BLaER1 (cell line): ENCODE data around the gene FLAD1.

Experiments used
- H3K27ac ChIP-seq: shearing (Covaris generic); formaldehyde crosslinking; 2 replicates; pipeline ENCODE4 v1.8.1; 2022
- H3K27me3 ChIP-seq: shearing (Covaris generic); formaldehyde crosslinking; 2 replicates; pipeline ENCODE4 v1.8.1; 2022
- H3K36me3 ChIP-seq: shearing (Covaris generic); formaldehyde crosslinking; 2 replicates; pipeline ENCODE4 v1.8.1; 2022
- H3K4me1 ChIP-seq: shearing (Covaris generic); formaldehyde crosslinking; 2 replicates; pipeline ENCODE4 v1.8.1; 2022
- H3K4me2 ChIP-seq: shearing (Covaris generic); formaldehyde crosslinking; 2 replicates; pipeline ENCODE4 v1.8.1; 2022
- H3K4me3 ChIP-seq: shearing (Covaris generic); formaldehyde crosslinking; 2 replicates; pipeline ENCODE4 v1.8.1; 2022
- H3K9ac ChIP-seq: shearing (Covaris generic); formaldehyde crosslinking; 2 replicates; pipeline ENCODE4 v1.8.1; 2022
- H3K9me3 ChIP-seq: shearing (Covaris generic); formaldehyde crosslinking; 2 replicates; pipeline ENCODE4 v1.8.1; 2022
- H4K20me1 ChIP-seq: shearing (Covaris generic); formaldehyde crosslinking; 2 replicates; pipeline ENCODE4 v1.8.1; 2022
- Cebpa-rat ChIP-seq: shearing (Covaris generic); IDR thresholded peaks from 2 replicates; pipeline ENCODE4 v1.8.1; 2022

FLAD1 gene

DNA sequence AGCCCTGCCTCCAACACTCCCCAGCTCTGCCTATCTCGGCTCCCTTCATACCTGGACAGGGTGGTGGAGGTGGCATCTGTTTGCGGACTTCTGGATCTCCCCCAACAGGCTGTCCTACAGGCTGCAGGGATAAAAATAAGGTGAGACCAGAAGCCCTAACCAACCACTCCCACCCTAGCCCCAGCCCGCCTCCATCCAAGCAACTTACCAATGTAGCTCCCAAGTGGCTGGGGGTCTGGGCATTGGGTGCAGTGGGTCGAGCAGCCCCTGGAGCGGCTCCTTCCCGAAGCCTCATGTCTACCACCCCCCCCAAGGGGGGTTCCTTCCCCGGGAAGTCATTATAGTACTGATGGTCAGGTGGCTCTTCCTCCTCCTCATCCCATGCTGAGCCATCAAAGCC is 17.0 kb upstream of the FLAD1 start:
- Histone ChIP-seq H3K9me3 (no peaks in the 10 kb centered on the region), H3K36me3 (peaks cover 69% of the 10 kb centered on the region)
- no peak for TF ChIP-seq Cebpa-rat

DNA sequence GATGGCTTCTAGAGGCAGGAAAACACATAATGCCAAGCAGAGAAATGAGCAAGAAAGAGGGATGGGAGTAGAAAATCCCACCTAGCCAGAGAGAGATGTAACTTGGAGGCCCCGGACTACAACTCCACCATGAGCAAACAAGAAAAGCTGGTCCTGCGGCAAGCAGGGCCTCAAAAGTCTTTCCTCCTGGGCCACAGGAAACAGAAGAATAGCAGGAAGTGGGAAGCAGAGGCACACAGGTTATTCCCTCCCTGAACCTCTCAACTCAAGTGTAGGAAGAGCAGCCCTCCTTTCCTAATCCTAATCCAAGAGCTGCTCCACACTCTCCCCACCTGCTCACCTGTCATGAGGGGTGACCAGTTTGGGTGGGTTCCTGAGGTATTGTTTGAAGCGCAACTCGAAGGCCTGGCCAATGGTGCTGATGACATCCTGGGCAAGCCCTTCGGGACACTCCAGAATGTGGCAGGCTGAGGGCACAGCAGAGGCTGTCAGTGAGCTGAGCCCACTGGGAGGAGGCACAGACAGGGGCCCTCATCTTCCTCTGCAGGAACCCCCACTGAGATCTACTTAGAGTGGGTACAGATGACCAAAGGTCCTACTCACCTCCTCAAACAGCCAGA is 15.7 kb upstream of the FLAD1 start:
- Histone ChIP-seq H3K4me2 (no peak overlapping the region), H3K36me3 (peaks cover 69% of the 10 kb centered on the region), H3K9ac (peak overlapping the region; percentile 32; the same call in 1 of the 2 replicates), H4K20me1 (peaks cover 38% of the 10 kb centered on the region), H3K4me3 (no peak overlapping the region), H3K27me3 (no peaks in the 10 kb centered on the region), H3K4me1 (peaks cover 74% of the 10 kb centered on the region), H3K9me3 (no peaks in the 10 kb centered on the region), H3K27ac (0 out of 2 replicates have a peak overlapping the region, but pooled peaks have one; percentile 2)
- no peak for TF ChIP-seq Cebpa-rat

More for the DNA sequence above, 17.0 kb upstream of the FLAD1 start:
- no peak overlapping the region for H3K4me3 ChIP-seq
- H4K20me1 ChIP-seq, result peaks cover 25% of the 10 kb centered on the region; the same call in 1 of the 2 replicates
- peak overlapping the region; percentile 29; the same call in 1 of the 2 replicates for H3K9ac ChIP-seq
- H3K4me2 ChIP-seq, result no peak overlapping the region
- H3K27me3 ChIP-seq, result no peaks in the 10 kb centered on the region
- H3K27ac ChIP-seq, result no peak overlapping the region
- peaks cover 61% of the 10 kb centered on the region for H3K4me1 ChIP-seq

DNA sequence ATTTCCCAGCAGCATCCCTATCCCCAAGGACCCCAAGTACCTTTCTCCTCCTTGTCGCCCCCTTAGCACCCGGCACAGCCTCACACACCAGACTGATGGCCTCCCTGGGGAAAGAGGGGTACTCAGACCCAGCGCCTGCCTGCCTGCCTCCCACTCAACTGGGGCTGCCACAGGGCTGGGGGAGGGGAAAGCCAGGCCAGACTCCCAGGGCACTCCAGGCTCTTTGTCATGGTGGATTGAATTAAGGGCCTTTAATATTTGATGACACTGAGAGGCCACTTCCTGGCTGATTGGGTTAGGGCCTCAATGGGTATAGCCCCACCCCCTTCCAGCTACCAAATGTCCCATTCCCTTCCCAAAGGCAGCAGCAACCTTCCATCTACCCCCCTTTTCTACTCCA is 14.4 kb upstream of the FLAD1 start:
- no peak overlapping the region; the same call in 1 of the 2 replicates for H3K4me3 ChIP-seq
- no peaks in the 10 kb centered on the region for H3K27me3 ChIP-seq
- TF ChIP-seq Cebpa-rat, result no peak
- H3K36me3 ChIP-seq, result peaks cover 60% of the 10 kb centered on the region
- peaks cover 70% of the 10 kb centered on the region for H3K4me1 ChIP-seq
- peak overlapping the region; percentile 83; the same call in 1 of the 2 replicates for H3K27ac ChIP-seq
- H4K20me1 ChIP-seq, result peaks cover 48% of the 10 kb centered on the region
- H3K4me2 ChIP-seq, result peak overlapping the region; percentile 97
- peak overlapping the region; percentile 77 for H3K9ac ChIP-seq
- no peaks in the 10 kb centered on the region for H3K9me3 ChIP-seq

DNA sequence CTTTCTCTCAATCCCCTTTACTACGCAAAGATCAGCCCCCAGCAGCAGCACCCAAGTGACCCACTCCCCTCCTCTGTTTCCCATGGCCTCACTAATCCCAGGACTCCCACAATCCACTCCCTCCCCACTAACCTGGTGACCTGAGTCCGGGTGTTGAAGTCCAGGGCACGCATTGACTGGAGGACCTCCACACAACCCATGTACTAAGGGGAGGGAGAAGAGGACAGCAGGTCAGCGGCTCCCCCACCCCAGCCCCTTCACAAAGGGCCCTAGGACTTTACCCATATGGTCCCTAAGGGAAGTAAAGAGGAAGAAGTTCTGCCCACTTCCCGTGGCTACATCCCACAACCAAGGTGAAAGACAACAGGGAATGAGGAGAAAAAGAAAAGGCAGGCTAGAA is 13.9 kb upstream of the FLAD1 start:
- Histone ChIP-seq H3K9ac (peak overlapping the region; percentile 77), H3K4me1 (peaks cover 65% of the 10 kb centered on the region), H3K27me3 (no peaks in the 10 kb centered on the region), H3K4me2 (peak overlapping the region; percentile 97), H3K9me3 (no peaks in the 10 kb centered on the region), H3K4me3 (peak overlapping the region; percentile 62), H3K27ac (peak overlapping the region; percentile 83), H4K20me1 (peaks cover 48% of the 10 kb centered on the region), H3K36me3 (peaks cover 55% of the 10 kb centered on the region)
- no peak for TF ChIP-seq Cebpa-rat

DNA sequence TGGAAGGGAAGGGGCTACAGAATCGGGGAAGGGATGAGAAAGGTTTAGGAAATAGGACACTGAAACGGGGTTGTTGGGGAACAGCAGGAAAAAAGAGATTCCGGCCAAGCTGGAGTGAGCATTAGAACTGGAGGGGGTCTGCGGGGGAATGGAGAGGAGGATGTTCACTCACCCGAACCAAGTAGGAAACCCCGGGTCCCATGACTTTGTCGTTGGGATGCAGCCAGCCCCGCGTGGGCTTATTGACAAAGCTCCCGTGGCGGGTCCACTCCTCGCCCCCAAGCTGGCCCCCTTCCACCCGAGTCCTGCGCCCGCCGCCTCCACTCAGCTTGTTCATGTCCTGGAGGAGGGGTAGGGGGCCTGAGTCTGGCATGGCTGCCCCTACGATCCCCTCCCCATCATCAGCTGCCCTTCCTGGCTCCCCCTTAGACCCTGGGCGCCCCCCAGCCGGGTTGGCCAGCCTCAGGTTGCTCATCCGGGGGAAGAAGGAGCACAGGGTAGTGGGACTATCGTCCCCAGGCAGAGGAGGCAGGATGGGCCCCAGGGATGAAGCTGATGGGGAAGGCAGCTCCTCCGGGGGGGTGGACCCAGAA is 13.2 kb upstream of the FLAD1 start:
- Histone ChIP-seq H3K4me3 (peak overlapping the region; percentile 62), H3K4me1 (peaks cover 59% of the 10 kb centered on the region), H3K27ac (peak overlapping the region; percentile 83), H3K9me3 (no peaks in the 10 kb centered on the region), H3K36me3 (peaks cover 48% of the 10 kb centered on the region), H4K20me1 (peaks cover 48% of the 10 kb centered on the region), H3K4me2 (peak overlapping the region; percentile 97), H3K9ac (peak overlapping the region; percentile 77), H3K27me3 (no peaks in the 10 kb centered on the region)
- no peak for TF ChIP-seq Cebpa-rat

DNA sequence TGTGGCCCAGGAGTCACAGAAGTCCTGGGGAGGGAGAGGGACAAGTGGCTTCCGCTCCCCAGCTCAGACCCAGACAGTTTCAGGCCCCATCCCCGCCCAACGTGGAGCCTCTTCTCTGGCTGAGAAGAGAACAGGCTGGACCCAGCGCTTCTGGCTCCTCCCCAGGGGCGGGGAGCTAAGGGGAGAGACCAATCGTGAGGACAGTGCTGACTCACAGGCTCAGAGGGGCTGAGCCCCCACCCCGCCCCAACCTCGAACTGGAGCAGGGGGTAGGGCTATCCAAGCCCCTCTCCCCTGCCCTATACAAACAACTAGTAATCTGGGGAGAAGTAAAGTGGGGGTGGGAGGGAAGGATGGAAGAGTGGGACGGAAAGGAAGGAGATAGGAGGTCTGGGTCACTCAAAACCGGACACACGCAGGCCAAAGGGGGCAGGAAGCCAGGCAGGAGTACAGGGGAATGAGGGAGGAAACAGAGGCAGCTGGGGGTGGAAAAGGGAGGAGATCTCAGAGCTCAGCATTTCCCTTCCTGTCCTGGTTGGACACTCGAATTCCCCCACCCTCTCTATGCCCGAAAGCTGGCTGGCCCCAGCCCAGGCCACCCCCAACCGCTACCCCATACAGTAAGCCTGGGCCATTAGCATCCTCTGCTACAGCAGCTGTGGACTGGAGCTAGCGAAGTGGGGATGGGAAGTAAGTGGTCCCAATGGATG is 12.4 kb upstream of the FLAD1 start, which contains the start of gene SHC1:
Gene SHC1, minus strand, starts transcription at position 117 of the 710 bp plus-strand sequence. CDS start 221 bp downstream, outside the sequence.
- peaks cover 59% of the 10 kb centered on the region for H3K4me1 ChIP-seq
- H3K36me3 ChIP-seq, result peaks cover 40% of the 10 kb centered on the region
- peak within 1 kb of the TSS; percentile 97 for H3K4me2 ChIP-seq
- peak within 1 kb of the TSS; percentile 62 for H3K4me3 ChIP-seq
- TF ChIP-seq Cebpa-rat, result no peak
- no peaks in the 10 kb centered on the region for H3K27me3 ChIP-seq
- H3K9ac ChIP-seq, result peak within 1 kb of the TSS; percentile 77
- H3K27ac ChIP-seq, result peak within 1 kb of the TSS; percentile 83
- peaks cover 48% of the 10 kb centered on the region for H4K20me1 ChIP-seq
- H3K9me3 ChIP-seq, result no peaks in the 10 kb centered on the region

DNA sequence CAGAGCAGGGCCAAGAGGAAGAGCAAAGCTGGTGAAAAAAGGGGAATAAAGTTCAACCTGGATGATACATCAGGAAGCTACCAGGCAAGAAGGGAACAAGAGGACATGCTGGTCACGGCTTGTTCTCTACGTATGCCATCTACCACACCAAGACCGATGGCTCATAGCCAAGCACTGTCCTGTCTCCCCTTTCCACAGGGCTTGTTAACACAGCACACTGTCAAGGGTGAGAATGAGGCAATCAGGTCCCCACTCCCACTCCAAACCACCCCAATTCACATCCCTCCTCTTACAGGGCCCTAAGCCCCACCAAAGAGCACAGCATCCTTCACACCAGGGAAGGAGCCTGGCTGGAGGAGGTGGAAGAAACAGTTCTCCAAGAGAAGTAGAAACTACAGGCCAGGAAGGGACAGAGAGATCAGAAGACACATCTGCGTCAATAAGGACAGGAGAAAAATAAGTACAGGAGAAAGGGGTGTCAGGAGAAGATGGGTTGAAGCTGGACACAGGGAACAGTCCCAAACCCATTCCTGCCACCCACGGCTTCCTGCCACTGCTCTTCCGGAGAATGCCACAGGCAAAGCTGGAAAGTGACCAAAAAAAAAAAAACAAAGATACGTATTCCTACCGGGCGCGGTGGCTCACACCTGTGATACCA is 11.7 kb upstream of the FLAD1 start:
- peaks cover 66% of the 10 kb centered on the region for H3K4me1 ChIP-seq

DNA sequence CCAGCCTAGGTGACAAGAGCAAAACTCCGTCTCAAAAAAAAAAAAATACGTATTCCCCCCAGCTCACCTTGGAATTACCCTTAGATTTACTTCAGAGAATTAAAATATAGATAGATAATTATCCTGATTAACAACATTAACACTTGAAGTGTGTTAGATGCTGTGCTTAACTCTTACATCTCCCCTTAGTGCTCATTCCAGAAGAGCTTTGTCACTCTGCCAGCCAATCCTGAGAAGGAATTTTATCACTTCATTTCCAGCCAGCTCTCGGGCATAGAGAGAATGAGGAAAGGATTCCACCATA is 11.0 kb upstream of the FLAD1 start:
- Histone ChIP-seq H3K9ac (0 out of 2 replicates have a peak overlapping the region, but pooled peaks have one; percentile 91), H3K27me3 (no peaks in the 10 kb centered on the region), H3K4me2 (peak overlapping the region; percentile 97), H3K9me3 (no peaks in the 10 kb centered on the region), H3K27ac (0 out of 2 replicates have a peak overlapping the region, but pooled peaks have one; percentile 2), H3K4me1 (peaks cover 73% of the 10 kb centered on the region), H4K20me1 (peaks cover 61% of the 10 kb centered on the region), H3K36me3 (peaks cover 27% of the 10 kb centered on the region), H3K4me3 (no peak overlapping the region)
- TF ChIP-seq Cebpa-rat, result no peak

More for the DNA sequence above, 11.7 kb upstream of the FLAD1 start:
- H3K27me3 ChIP-seq, result no peaks in the 10 kb centered on the region
- peaks cover 33% of the 10 kb centered on the region for H3K36me3 ChIP-seq
- H4K20me1 ChIP-seq, result peaks cover 54% of the 10 kb centered on the region
- H3K9ac ChIP-seq, result peak overlapping the region; percentile 67
- peak overlapping the region; percentile 97 for H3K4me2 ChIP-seq
- no peak for TF ChIP-seq Cebpa-rat
- H3K4me3 ChIP-seq, result peak overlapping the region; percentile 62
- H3K9me3 ChIP-seq, result no peaks in the 10 kb centered on the region
- peak overlapping the region; percentile 83 for H3K27ac ChIP-seq

DNA sequence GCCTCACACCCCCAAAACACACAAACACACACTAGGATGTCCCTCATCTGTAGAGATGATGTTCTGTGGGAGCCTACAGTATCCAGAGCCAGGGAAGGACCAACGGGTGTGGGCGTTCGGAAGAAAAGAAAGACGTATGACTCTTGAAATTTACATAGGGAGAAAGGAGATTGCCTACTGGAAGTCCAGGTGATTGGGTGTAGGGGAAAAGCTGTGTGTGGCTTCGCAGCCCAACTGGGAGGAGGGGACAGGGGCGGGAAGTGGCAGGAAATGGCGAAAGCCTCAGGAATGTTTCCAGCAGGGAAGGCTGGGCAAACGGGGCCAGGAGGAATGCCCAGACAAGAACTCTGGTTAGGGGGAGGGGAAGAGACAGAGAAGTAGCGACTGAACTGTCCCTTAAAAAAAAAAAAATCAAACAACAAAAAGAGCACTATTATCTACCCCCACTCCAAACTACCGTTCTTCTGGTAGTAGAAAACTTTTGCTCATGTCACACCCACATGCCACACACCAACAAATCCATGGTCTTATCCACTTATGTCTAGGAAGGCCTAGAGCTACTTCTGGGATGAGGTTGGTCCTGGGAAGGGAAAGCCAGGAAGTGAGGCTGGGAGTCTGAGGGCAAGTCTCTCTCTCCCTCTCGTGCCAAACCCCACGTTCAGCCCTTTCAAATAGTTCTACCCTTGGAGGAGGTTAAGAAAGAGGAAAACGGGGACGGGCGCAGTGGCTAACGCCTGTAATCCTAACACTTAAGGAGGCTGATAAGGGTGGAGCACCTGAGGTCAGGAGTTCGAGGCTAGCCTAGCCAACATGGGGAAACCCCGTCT is 10.4 kb upstream of the FLAD1 start:
- Histone ChIP-seq H4K20me1 (peaks cover 66% of the 10 kb centered on the region), H3K27ac (0 out of 2 replicates have a peak overlapping the region, but pooled peaks have one; percentile 2), H3K9ac (peak overlapping the region; percentile 91; the same call in 1 of the 2 replicates), H3K4me1 (peaks cover 73% of the 10 kb centered on the region), H3K4me2 (peak overlapping the region; percentile 97), H3K4me3 (peak overlapping the region; percentile 78), H3K27me3 (no peaks in the 10 kb centered on the region), H3K36me3 (peaks cover 27% of the 10 kb centered on the region), H3K9me3 (no peaks in the 10 kb centered on the region)
- no peak for TF ChIP-seq Cebpa-rat
